Gastroesophageal sphincter (tissue), 4 donors: ENCODE data around the gene OR2K2. TPM values are rescaled to one million over a fixed set of nuclear protein-coding genes. Genes with fewer than 3 reads are reported as not detected.
A peak's percentile ranks its signal among the peaks of the same experiment; 100 is the strongest.

Experiments used
- ATAC-seq: fragments of 150-250 bp; one replicate; pipeline ENCODE4 v1.9.1; 2016; ENCODE audit warnings: mild to moderate bottlenecking, moderate library complexity
- H3K27ac ChIP-seq, 4 donors: fragments of 200-600 bp; sonication (generic) in 3 of 4; 1 replicate in 3 of 4; 2 replicates in 1 of 4; pipeline ENCODE4 v1.5.1; 2016 to 2019
- H3K27me3 ChIP-seq: fragments of 200-600 bp; sonication (generic); one replicate; pipeline ENCODE4 v1.5.1; 2019
- H3K36me3 ChIP-seq, 2 donors: fragments of 200-600 bp; sonication (generic); one replicate each; pipeline ENCODE4 v1.5.1; 2019; ENCODE audit warnings: control low read depth in 1 of 2
- H3K4me1 ChIP-seq, 3 donors: fragments of 200-600 bp; sonication (generic); 1 replicate in 2 of 3; 2 replicates in 1 of 3; pipeline ENCODE4 v1.5.1; 2016 to 2019; ENCODE audit warnings: control low read depth in 2 of 3
- H3K4me3 ChIP-seq, 2 donors: fragments of 200-600 bp; sonication (generic); one replicate each; pipeline ENCODE4 v1.5.1; 2019; ENCODE audit warnings: mild to moderate bottlenecking in 1 of 2, moderate library complexity in 1 of 2
- H3K9me3 ChIP-seq, 3 donors: fragments of 200-600 bp; sonication (generic); one replicate each; pipeline ENCODE4 v1.5.1; 2017 to 2019; ENCODE audit warnings: control low read depth in 2 of 3
- EP300 ChIP-seq: sonication (generic); formaldehyde crosslinking; IDR thresholded peaks from one replicate; pipeline ENCODE4 v1.6.1; 2017; ENCODE audit warnings: antibody characterized with exemption, mild to moderate bottlenecking
- POLR2A ChIP-seq, 2 donors: fragments of 450-650 bp; IDR thresholded peaks; one replicate each; pipeline ENCODE4 v1.6.1; 2017; ENCODE audit warnings: antibody characterized with exemption in 2 of 2, mild to moderate bottlenecking in 2 of 2, moderate library complexity in 1 of 2
- POLR2AphosphoS5 ChIP-seq: sonication (generic); formaldehyde crosslinking; IDR thresholded peaks from one replicate; pipeline ENCODE4 v1.6.1; 2017; ENCODE audit warnings: antibody characterized with exemption
- WGBS, 2 donors: methylation state at CpG; one replicate each; pipeline ENCODE4 v1.1.5; 2018; ENCODE audit warnings: low coverage in 1 of 2; 5-methylcytosine and 5-hydroxymethylcytosine counted together
- total RNA-seq, 4 donors: library from RNA; depleted of rRNA; stranded (reverse); fragments of >200 nt; gene quantifications; one replicate each; pipeline ENCODE4 v1.1.0, GENCODE V29; 2016
- TF ChIP-seq, protein P1 (sequence below), 4 experiments: fragments of 200-600 bp in 2 of 4; fragments of 450-650 bp in 2 of 4; sonication (generic) in 1 of 4; IDR thresholded peaks; one replicate each; pipeline ENCODE4 v1.5.1; 2017 to 2019; ENCODE audit warnings: antibody characterized with exemption in 4 of 4, mild to moderate bottlenecking in 2 of 4, moderate library complexity in 2 of 4

The OR2K2 gene
- total RNA-seq, 4 donors from 2014 or later: not detected

- H3K27ac ChIP-seq: peak overlapping the region in 2 of 4 donors; percentile 61 to 63
- ATAC-seq: peak; percentile 74
- peak overlapping the region in 1 of 2 donors; percentile 7 for H3K4me3 ChIP-seq
- TF ChIP-seq EP300 (no peak), POLR2AphosphoS5 (peak; percentile 46), POLR2A (IDR thresholded peaks at IDR 0.05) (no peak)
- TF ChIP-seq, protein P1, sequence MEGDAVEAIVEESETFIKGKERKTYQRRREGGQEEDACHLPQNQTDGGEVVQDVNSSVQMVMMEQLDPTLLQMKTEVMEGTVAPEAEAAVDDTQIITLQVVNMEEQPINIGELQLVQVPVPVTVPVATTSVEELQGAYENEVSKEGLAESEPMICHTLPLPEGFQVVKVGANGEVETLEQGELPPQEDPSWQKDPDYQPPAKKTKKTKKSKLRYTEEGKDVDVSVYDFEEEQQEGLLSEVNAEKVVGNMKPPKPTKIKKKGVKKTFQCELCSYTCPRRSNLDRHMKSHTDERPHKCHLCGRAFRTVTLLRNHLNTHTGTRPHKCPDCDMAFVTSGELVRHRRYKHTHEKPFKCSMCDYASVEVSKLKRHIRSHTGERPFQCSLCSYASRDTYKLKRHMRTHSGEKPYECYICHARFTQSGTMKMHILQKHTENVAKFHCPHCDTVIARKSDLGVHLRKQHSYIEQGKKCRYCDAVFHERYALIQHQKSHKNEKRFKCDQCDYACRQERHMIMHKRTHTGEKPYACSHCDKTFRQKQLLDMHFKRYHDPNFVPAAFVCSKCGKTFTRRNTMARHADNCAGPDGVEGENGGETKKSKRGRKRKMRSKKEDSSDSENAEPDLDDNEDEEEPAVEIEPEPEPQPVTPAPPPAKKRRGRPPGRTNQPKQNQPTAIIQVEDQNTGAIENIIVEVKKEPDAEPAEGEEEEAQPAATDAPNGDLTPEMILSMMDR (IDR thresholded peaks at IDR 0.05): peak; percentile 59 to 91 (median 78)
- no peaks in the 10 kb centered on the region for H3K36me3 ChIP-seq
- WGBS, 2 donors: 5 to 7% methylated on average over 5 to 6 of the region's 6 CpGs
- H3K4me1 ChIP-seq: peaks cover 0 to 23% (median 0%) of the 10 kb centered on the region in 3 donors
- no peaks in the 10 kb centered on the region for H3K9me3 ChIP-seq
- H3K27me3 ChIP-seq: no peaks in the 10 kb centered on the region
Observed at GRCh38 chr9:111298731-111299598, 31.1 kb downstream of the OR2K2 start.

- no peaks in the 10 kb centered on the region for H3K36me3 ChIP-seq
- H3K4me3 ChIP-seq: no peak overlapping the region
- H3K27me3 ChIP-seq: no peaks in the 10 kb centered on the region
- peak overlapping the region in 2 of 4 donors; percentile 61 to 63 for H3K27ac ChIP-seq
- TF ChIP-seq POLR2A (IDR thresholded peaks at IDR 0.05) (no peak), POLR2AphosphoS5 (no peak), EP300 (no peak)
- TF ChIP-seq, protein P1 (IDR thresholded peaks at IDR 0.05): no peak
- H3K9me3 ChIP-seq: no peaks in the 10 kb centered on the region
- peaks cover 0 to 23% (median 0%) of the 10 kb centered on the region in 3 donors for H3K4me1 ChIP-seq
- 68 to 72% methylated on average over 6 of the region's 6 CpGs for WGBS, 2 donors
- no peak for ATAC-seq
Observed at GRCh38 chr9:111298111-111298510, 31.9 kb downstream of the OR2K2 start.

DNA sequence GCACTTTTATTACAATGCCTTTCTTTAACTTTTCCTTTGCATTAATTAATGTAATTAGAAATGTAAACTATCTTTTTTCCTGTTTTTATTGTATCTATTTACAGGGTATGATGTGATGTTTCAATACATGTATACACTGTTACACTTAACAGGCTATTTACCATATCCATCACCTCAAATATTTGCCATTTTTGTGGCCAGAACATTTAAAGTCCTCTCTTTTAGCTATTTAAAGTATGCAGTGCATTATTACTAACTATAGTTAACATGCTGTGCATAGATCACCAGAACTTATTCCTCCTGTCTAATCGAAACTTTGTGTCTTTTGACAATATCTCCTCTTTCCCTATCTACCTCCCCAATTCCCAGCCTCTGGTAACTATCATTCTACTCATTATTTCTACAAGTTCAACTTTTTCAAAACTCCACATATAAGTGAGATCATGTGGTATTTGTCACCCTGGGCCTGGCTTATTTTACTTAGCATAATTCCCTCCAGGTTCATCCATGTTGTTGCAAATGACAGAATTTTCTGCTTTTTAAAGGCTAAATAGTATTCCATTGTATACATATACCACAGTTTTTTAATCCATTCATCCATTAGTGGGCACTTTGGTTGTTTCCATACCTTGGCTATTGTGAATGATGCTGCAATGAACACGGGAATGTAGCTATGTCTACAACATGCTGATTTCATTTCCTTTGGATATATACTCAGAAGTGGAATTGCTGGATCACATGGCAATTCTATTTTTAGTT, 32.8 kb downstream of the OR2K2 start:
- TF ChIP-seq POLR2AphosphoS5 (no peak), POLR2A (IDR thresholded peaks at IDR 0.05) (no peak), EP300 (no peak)
- TF ChIP-seq, protein P1 (IDR thresholded peaks at IDR 0.05): no peak
- Histone ChIP-seq H3K4me3 (no peak overlapping the region), H3K27me3 (no peaks in the 10 kb centered on the region), H3K4me1 (peaks cover 0 to 23% (median 0%) of the 10 kb centered on the region in 3 donors), H3K27ac (no peak overlapping the region), H3K36me3 (no peaks in the 10 kb centered on the region), H3K9me3 (no peaks in the 10 kb centered on the region)
- ATAC-seq: no peak
- 65 to 80% methylated on average over 2 of the region's 2 CpGs for WGBS, 2 donors

GRCh38 chr9:111294691-111295451, 35.2 kb downstream of the OR2K2 start:
- H3K27ac ChIP-seq: no peak overlapping the region
- TF ChIP-seq EP300 (no peak), POLR2A (IDR thresholded peaks at IDR 0.05) (no peak), POLR2AphosphoS5 (no peak)
- TF ChIP-seq, protein P1 (IDR thresholded peaks at IDR 0.05): no peak
- no peaks in the 10 kb centered on the region for H3K27me3 ChIP-seq
- 43 to 78% methylated on average over 2 of the region's 2 CpGs for WGBS, 2 donors
- H3K9me3 ChIP-seq: no peaks in the 10 kb centered on the region
- no peak for ATAC-seq
- no peaks in the 10 kb centered on the region for H3K36me3 ChIP-seq
- no peak overlapping the region for H3K4me3 ChIP-seq
- H3K4me1 ChIP-seq: peaks cover 0 to 18% (median 0%) of the 10 kb centered on the region in 3 donors
